SK-N-SH (cell line): ENCODE measurements around the gene DMBT1. TPM values are rescaled to one million over a fixed set of nuclear protein-coding genes. Genes with fewer than 3 reads are reported as not detected.
"Not testable (repeated sequence)": the region's sequence is repeated elsewhere in the genome, so short reads cannot be mapped to it uniquely, and the experiment has no call there.

Experiments
- CTCF ChIA-PET: fragments of 300-600, 350-600 bp; formaldehyde crosslinking; extraction: SDS; loops from one replicate; lab custom pipeline; 2021; lab: Yijun Ruan, JAX
- POLR2A ChIA-PET: fragments of 350-600 bp; sonication (Branson Sonifier 250); formaldehyde crosslinking; extraction: SDS; loops from one replicate; lab custom pipeline; 2020; ENCODE audit warnings: antibody characterized with exemption, inconsistent platforms; lab: Yijun Ruan, JAX
- DNase-seq: peaks from one replicate; pipeline ENCODE4 v3.0.0; 2012
- H2AFZ ChIP-seq: fragments of 200-600 bp; sonication (generic); 2 replicates; pipeline ENCODE4 v1.8.1; 2016; ENCODE audit warnings: antibody characterized with exemption, mild to moderate bottlenecking, low read depth
- H3F3A ChIP-seq: fragments of 200-600 bp; sonication (generic); replicated peaks from 2 replicates; pipeline ENCODE3; 2016; ENCODE audit warnings: antibody characterized with exemption, mild to moderate bottlenecking; ENCODE audit not compliant: insufficient read depth
- H3K27ac ChIP-seq, 2 experiments: fragments of 200-500 bp in 1 of 2; fragments of 200-600 bp in 1 of 2; sonication (Bioruptor generic) in 1 of 2; sonication (generic), shearing (Covaris generic) in 1 of 2; 2 replicates each; pipeline versions ENCODE4 v1.5.1 to v1.6.1; 2014 to 2016; ENCODE audit warnings: low read depth in 2 of 2, inconsistent platforms in 1 of 2, low read length in 1 of 2, mild to moderate bottlenecking in 1 of 2, mixed read lengths in 1 of 2
- H3K27me3 ChIP-seq: fragments of 200-600 bp; sonication (generic), shearing (Covaris generic); 2 replicates; pipeline ENCODE4 v1.6.1; 2016; ENCODE audit warnings: mixed run types; ENCODE audit not compliant: insufficient read depth
- H3K36me3 ChIP-seq, 2 experiments: fragments of 200-500 bp in 1 of 2; fragments of 200-600 bp in 1 of 2; sonication (Bioruptor generic) in 1 of 2; sonication (generic) in 1 of 2; replicated peaks in 1 of 2; 2 replicates each; pipeline versions ENCODE3 to v1.5.1; 2014 to 2016; ENCODE audit warnings: low read length in 1 of 2, mild to moderate bottlenecking in 1 of 2; ENCODE audit not compliant: insufficient read depth in 2 of 2, control insufficient read depth in 1 of 2
- H3K4me1 ChIP-seq, 2 experiments: fragments of 200-500 bp in 1 of 2; fragments of 200-600 bp in 1 of 2; sonication (Bioruptor generic) in 1 of 2; sonication (generic), shearing (Covaris generic) in 1 of 2; 2 replicates each; pipeline versions ENCODE4 v1.5.1 to v1.6.1; 2014 to 2016; ENCODE audit warnings: low read depth in 1 of 2, low read length in 1 of 2, mixed run types in 1 of 2; ENCODE audit not compliant: insufficient read depth in 2 of 2, control insufficient read depth in 1 of 2
- H3K4me2 ChIP-seq: fragments of 200-600 bp; sonication (generic), shearing (Covaris generic); 2 replicates; pipeline ENCODE4 v1.6.1; 2017; ENCODE audit warnings: mixed run types
- H3K4me3 ChIP-seq, 2 experiments: fragments of 200-500 bp in 1 of 2; fragments of 200-600 bp in 1 of 2; sonication (Bioruptor generic) in 1 of 2; sonication (generic), shearing (Covaris generic) in 1 of 2; 2 replicates each; pipeline versions ENCODE4 v1.5.1 to v1.8.1; 2014 to 2016; ENCODE audit warnings: low read depth in 2 of 2, inconsistent platforms in 1 of 2, low read length in 1 of 2, mild to moderate bottlenecking in 1 of 2, mixed read lengths in 1 of 2, moderate library complexity in 1 of 2
- H3K79me2 ChIP-seq: fragments of 200-600 bp; sonication (generic); 2 replicates; pipeline ENCODE4 v1.8.1; 2017; ENCODE audit warnings: mild to moderate bottlenecking; ENCODE audit not compliant: insufficient read depth
- H3K9ac ChIP-seq: fragments of 200-600 bp; sonication (generic); 2 replicates; pipeline ENCODE4 v1.6.1; 2017; ENCODE audit warnings: mixed run types
- H3K9me2 ChIP-seq: fragments of 200-600 bp; sonication (generic); 2 replicates; pipeline ENCODE4 v1.6.1; 2017; ENCODE audit warnings: mixed run types
- H3K9me3 ChIP-seq: fragments of 200-600 bp; sonication (generic); 2 replicates; pipeline ENCODE4 v1.6.1; 2017; ENCODE audit warnings: mixed run types, mild to moderate bottlenecking, moderate library complexity
- H4K20me1 ChIP-seq: fragments of 200-600 bp; sonication (generic); 2 replicates; pipeline ENCODE4 v1.6.1; 2017; ENCODE audit warnings: mild to moderate bottlenecking, mixed run types; ENCODE audit not compliant: insufficient read depth
- CHD2 ChIP-seq: fragments of 150-350 bp; IDR thresholded peaks from 2 replicates; pipeline ENCODE4 v1.6.1; 2018; ENCODE audit warnings: low read length; ENCODE audit not compliant: partially characterized antibody
- CTCF ChIP-seq: fragments of 200-600 bp; sonication (generic); IDR thresholded peaks from 2 replicates; pipeline ENCODE4 v1.6.1; 2017; ENCODE audit warnings: antibody characterized with exemption, mild to moderate bottlenecking, moderate library complexity
- EP300 ChIP-seq, 2 experiments: IDR thresholded peaks; 2 replicates each; pipeline versions ENCODE4 v1.4.0 to v1.6.1; 2012; ENCODE audit warnings: borderline replicate concordance in 1 of 2, low read depth in 1 of 2, low read length in 1 of 2
- FOSL2 ChIP-seq: IDR thresholded peaks from 2 replicates; pipeline ENCODE4 v1.4.0; 2012; ENCODE audit warnings: low read depth, mild to moderate bottlenecking, moderate library complexity, borderline replicate concordance
- GABPA ChIP-seq: IDR thresholded peaks from 2 replicates; pipeline ENCODE4 v1.4.0; 2012; ENCODE audit warnings: low read depth, mild to moderate bottlenecking
- MAX ChIP-seq: IDR thresholded peaks from 2 replicates; pipeline ENCODE4 v1.4.0; 2012; ENCODE audit warnings: low read depth
- RCOR1 ChIP-seq: fragments of 150-350 bp; IDR thresholded peaks from 2 replicates; pipeline ENCODE4 v1.6.1; 2017; ENCODE audit warnings: antibody characterized with exemption, low read length
- SMC3 ChIP-seq: IDR thresholded peaks from 2 replicates; pipeline ENCODE4 v1.6.1; 2012; ENCODE audit warnings: low read depth, low read length, improper control_type of control experiment
- TAF1 ChIP-seq: IDR thresholded peaks from 2 replicates; pipeline ENCODE4 v1.6.1; 2012; ENCODE audit warnings: low read depth, mild to moderate bottlenecking, low read length, moderate library complexity, borderline replicate concordance
- TEAD4 ChIP-seq: IDR thresholded peaks from 2 replicates; pipeline ENCODE4 v1.4.0; 2012; ENCODE audit warnings: mild to moderate bottlenecking, borderline replicate concordance; ENCODE audit not compliant: insufficient read depth
- WGBS: methylation state at CpG from one replicate; pipeline ENCODE4 v1.1.6; 2017; ENCODE audit warnings: low lambda C conversion rate; 5-methylcytosine and 5-hydroxymethylcytosine counted together
- polyA plus RNA-seq, 3 experiments: library from polyadenylated mRNA; depleted of rRNA; stranded (reverse); fragments of >200 nt; gene quantifications; 2 replicates each; pipeline ENCODE4 v1.2.3, GENCODE V29; 2012
- TF ChIP-seq, protein P1 (sequence below): IDR thresholded peaks from 2 replicates; pipeline ENCODE4 v1.6.1; 2012; ENCODE audit warnings: mild to moderate bottlenecking, low read depth, low read length, moderate library complexity

Gene DMBT1
- polyA plus RNA-seq, 1 of the 3 experiments (the other 2 are of a cell fraction), result not detected

GRCh38 chr10:122618461-122619165 lies 58.1 kb downstream of the DMBT1 start:
- Histone ChIP-seq H3K27me3 (no peaks in the 10 kb centered on the region), H3F3A (no peaks in the 10 kb centered on the region), H2AFZ (no peak overlapping the region), H3K9me3 (no peaks in the 10 kb centered on the region), H3K4me2 (no peak overlapping the region), H3K36me3 (no peaks in the 10 kb centered on the region), H3K9me2 (no peaks in the 10 kb centered on the region), H3K79me2 (no peaks in the 10 kb centered on the region), H3K9ac (no peak overlapping the region), H4K20me1 (no peaks in the 10 kb centered on the region), H3K4me3 (no peak overlapping the region), H3K4me1 (no peaks in the 10 kb centered on the region), H3K27ac (no peak overlapping the region)
- CTCF ChIA-PET, result no interaction called here
- no peak for DNase-seq
- WGBS, result 7% methylated on average over 5 of the region's 5 CpGs
- TF ChIP-seq RCOR1 (no peak), TEAD4 (no peak), GABPA (no peak), SMC3 (no peak), TAF1 (no peak), CHD2 (no peak), CTCF (no peak), FOSL2 (no peak), MAX (no peak), EP300 (IDR thresholded peaks at IDR 0.05; ENCODE audit: borderline replicate concordance in 1 of 2, low read depth in 1 of 2, low read length in 1 of 2) (no peak)
- TF ChIP-seq, protein P1, sequence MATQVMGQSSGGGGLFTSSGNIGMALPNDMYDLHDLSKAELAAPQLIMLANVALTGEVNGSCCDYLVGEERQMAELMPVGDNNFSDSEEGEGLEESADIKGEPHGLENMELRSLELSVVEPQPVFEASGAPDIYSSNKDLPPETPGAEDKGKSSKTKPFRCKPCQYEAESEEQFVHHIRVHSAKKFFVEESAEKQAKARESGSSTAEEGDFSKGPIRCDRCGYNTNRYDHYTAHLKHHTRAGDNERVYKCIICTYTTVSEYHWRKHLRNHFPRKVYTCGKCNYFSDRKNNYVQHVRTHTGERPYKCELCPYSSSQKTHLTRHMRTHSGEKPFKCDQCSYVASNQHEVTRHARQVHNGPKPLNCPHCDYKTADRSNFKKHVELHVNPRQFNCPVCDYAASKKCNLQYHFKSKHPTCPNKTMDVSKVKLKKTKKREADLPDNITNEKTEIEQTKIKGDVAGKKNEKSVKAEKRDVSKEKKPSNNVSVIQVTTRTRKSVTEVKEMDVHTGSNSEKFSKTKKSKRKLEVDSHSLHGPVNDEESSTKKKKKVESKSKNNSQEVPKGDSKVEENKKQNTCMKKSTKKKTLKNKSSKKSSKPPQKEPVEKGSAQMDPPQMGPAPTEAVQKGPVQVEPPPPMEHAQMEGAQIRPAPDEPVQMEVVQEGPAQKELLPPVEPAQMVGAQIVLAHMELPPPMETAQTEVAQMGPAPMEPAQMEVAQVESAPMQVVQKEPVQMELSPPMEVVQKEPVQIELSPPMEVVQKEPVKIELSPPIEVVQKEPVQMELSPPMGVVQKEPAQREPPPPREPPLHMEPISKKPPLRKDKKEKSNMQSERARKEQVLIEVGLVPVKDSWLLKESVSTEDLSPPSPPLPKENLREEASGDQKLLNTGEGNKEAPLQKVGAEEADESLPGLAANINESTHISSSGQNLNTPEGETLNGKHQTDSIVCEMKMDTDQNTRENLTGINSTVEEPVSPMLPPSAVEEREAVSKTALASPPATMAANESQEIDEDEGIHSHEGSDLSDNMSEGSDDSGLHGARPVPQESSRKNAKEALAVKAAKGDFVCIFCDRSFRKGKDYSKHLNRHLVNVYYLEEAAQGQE, result no peak
- POLR2A ChIA-PET, result no interaction called here

- H3K9me3 ChIP-seq, H3K9me2 ChIP-seq, POLR2A ChIA-PET, H4K20me1 ChIP-seq, H3K27ac ChIP-seq, H3K9ac ChIP-seq, H3K4me3 ChIP-seq, DNase-seq, H3F3A ChIP-seq, H3K36me3 ChIP-seq, H3K27me3 ChIP-seq, H3K4me2 ChIP-seq, H3K4me1 ChIP-seq, H2AFZ ChIP-seq, H3K79me2 ChIP-seq: not testable (repeated sequence)
- WGBS, result 0% methylated on average over 4 of the region's 8 CpGs
- CTCF ChIA-PET, result interaction anchor here (3.0 kb wide), 1 partner anchor 28 kb away, joined by 11 read pairs; no protein-coding TSS in a partner anchor
Measured at GRCh38 chr10:122620961-122621360, 60.4 kb downstream of the DMBT1 start.
